Ishikawa (cell line): Measurements from ENCODE around the gene PHF13.

Experiments used
- CEBPB ChIP-seq: IDR thresholded peaks from 2 replicates; pipeline ENCODE4 v1.6.1; 2012
- CREB1 ChIP-seq: IDR thresholded peaks from 2 replicates; pipeline ENCODE4 v1.6.1; 2012; ENCODE audit warnings: low read depth
- EGR1 ChIP-seq: IDR thresholded peaks from 2 replicates; pipeline ENCODE4 v1.6.1; 2012
- EP300 ChIP-seq: IDR thresholded peaks from 2 replicates; pipeline ENCODE4 v1.6.1; 2012; ENCODE audit warnings: borderline replicate concordance
- FOXM1 ChIP-seq: IDR thresholded peaks from 2 replicates; pipeline ENCODE4 v1.6.1; 2012; ENCODE audit warnings: low read depth, borderline replicate concordance
- NFIC ChIP-seq: IDR thresholded peaks from 2 replicates; pipeline ENCODE4 v1.6.1; 2012
- RAD21 ChIP-seq: IDR thresholded peaks from 2 replicates; pipeline ENCODE4 v1.6.1; 2012; ENCODE audit warnings: low read depth
- REST ChIP-seq: IDR thresholded peaks from 2 replicates; pipeline ENCODE4 v1.6.1; 2012; ENCODE audit warnings: low read depth, mild to moderate bottlenecking
- TAF1 ChIP-seq: IDR thresholded peaks from 2 replicates; pipeline ENCODE4 v1.6.1; 2012; ENCODE audit warnings: low read depth, mild to moderate bottlenecking
- TCF12 ChIP-seq: IDR thresholded peaks from 2 replicates; pipeline ENCODE4 v1.6.1; 2012; ENCODE audit warnings: low read depth
- TEAD4 ChIP-seq: IDR thresholded peaks from 2 replicates; pipeline ENCODE4 v1.6.1; 2012
- USF1 ChIP-seq: IDR thresholded peaks from 2 replicates; pipeline ENCODE4 v1.6.1; 2012
- YY1 ChIP-seq: IDR thresholded peaks from 2 replicates; pipeline ENCODE4 v1.6.1; 2012; ENCODE audit warnings: low read depth
- ZBTB7A ChIP-seq: IDR thresholded peaks from 2 replicates; pipeline ENCODE4 v1.6.1; 2012; ENCODE audit warnings: low read depth
- TF ChIP-seq, protein P1 (sequence below): IDR thresholded peaks from 2 replicates; pipeline ENCODE4 v1.6.1; 2012

The PHF13 gene

DNA sequence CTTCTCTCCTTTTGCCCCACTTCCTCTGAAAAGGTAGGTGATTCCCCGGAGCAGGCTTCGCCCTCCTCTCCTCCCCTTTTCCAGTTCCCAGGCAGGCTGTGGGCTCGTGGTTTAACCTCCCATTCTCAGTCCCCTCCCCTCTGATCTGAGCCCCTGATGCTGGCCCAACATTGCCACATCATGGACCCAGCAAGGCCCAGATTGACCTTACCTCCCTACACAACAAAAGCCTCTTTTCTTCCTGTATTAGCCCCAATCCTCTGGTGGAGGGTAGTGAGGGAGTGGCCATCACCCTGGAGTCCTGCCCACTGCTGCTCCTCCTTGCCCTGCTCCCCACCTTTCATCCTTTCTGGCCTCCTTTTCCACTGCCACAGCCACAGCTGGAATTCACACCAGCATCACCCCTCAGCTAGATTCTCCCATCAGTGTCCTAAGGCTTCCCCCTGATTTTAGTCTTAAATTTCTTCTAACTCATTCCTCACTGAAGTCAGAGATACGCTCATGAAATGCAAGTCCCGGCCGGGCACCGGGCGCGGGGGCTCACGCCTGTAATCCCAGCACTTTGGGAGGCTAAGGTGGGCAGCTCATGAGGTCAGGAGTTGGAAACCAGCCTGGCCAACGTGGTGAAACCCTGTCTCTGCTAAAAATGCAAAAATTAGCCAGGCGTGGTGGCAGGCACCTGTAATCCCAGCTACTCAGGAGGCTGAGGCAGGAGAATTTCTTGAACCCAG lies 40.7 kb upstream of the PHF13 start:
- TF ChIP-seq CEBPB (no peak), TAF1 (no peak), USF1 (no peak), TEAD4 (no peak), CREB1 (no peak), ZBTB7A (no peak), YY1 (no peak), REST (no peak), EP300 (no peak), TCF12 (no peak), NFIC (no peak), FOXM1 (no peak), RAD21 (no peak), EGR1 (no peak)
- TF ChIP-seq, protein P1, sequence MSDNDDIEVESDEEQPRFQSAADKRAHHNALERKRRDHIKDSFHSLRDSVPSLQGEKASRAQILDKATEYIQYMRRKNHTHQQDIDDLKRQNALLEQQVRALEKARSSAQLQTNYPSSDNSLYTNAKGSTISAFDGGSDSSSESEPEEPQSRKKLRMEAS = no peak

DNA sequence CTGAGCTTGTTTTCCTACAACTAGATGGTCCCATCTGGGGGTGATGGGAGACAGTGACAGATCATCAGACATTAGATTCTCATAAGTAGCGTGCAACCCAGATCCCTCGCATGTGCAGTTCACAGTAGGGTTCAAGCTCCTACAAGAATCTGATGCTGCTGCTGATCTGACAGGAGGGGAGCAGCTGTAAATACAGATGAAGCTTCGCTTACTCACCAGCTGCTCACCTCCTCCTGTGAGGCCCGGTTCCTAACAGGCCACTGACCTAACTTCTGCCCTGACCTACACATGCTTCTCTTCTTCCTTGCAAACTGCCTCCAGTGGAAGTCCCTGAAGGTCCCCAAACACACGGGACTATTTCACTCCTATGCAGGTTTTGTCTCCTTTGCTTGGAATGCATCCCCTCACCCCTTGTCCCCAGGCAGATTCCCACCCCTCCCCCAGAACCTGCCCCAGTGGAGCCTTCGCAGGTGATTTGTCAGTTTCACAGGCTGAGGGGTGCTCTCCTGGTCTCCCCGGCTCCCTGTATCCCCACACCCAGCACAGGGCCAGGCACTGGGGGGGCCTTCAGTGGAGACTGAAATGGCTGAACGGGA lies 39.4 kb upstream of the PHF13 start:
- TF ChIP-seq YY1 = no peak
- TF ChIP-seq USF1 = no peak
- TF ChIP-seq REST = no peak
- no peak for TF ChIP-seq TAF1
- TF ChIP-seq TCF12 = no peak
- TF ChIP-seq, protein P1 = no peak
- TF ChIP-seq EGR1 = no peak
- no peak for TF ChIP-seq CEBPB
- TF ChIP-seq CREB1 = no peak
- no peak for TF ChIP-seq NFIC
- no peak for TF ChIP-seq EP300
- TF ChIP-seq FOXM1 = no peak
- no peak for TF ChIP-seq ZBTB7A
- no peak for TF ChIP-seq TEAD4
- TF ChIP-seq RAD21 = no peak

DNA sequence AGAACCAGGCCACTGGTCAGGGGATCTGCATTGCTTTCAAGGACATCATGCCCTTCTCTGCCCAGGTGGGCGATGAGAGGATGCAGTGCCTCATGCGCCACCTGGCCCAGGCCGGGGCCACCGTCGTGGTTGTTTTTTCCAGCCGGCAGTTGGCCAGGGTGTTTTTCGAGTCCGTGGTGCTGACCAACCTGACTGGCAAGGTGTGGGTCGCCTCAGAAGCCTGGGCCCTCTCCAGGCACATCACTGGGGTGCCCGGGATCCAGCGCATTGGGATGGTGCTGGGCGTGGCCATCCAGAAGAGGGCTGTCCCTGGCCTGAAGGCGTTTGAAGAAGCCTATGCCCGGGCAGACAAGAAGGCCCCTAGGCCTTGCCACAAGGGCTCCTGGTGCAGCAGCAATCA lies 38.7 kb upstream of the PHF13 start:
- no peak for TF ChIP-seq NFIC
- TF ChIP-seq, protein P1 = no peak
- no peak for TF ChIP-seq USF1
- no peak for TF ChIP-seq RAD21
- TF ChIP-seq TEAD4 = no peak
- no peak for TF ChIP-seq EP300
- TF ChIP-seq TAF1 = no peak
- no peak for TF ChIP-seq TCF12
- TF ChIP-seq EGR1 = no peak
- TF ChIP-seq YY1 = no peak
- TF ChIP-seq CEBPB = no peak
- no peak for TF ChIP-seq FOXM1
- TF ChIP-seq ZBTB7A = no peak
- TF ChIP-seq REST = no peak
